Stimulated activated CD4-positive, alpha-beta T cell treated with anti-CD3 and anti-CD28 coated beads, Interleukin-4, amount 100 ng/mL, for 24 hours (primary cell): ENCODE results near the gene GPR68.
"Not testable (repeated sequence)": the region's sequence is repeated elsewhere in the genome, so short reads cannot be mapped to it uniquely, and the experiment has no call there.

Experiments
- DNase-seq: peaks from one replicate; pipeline ENCODE4 v3.0.0-alpha.2; 2020

Gene GPR68

DNA sequence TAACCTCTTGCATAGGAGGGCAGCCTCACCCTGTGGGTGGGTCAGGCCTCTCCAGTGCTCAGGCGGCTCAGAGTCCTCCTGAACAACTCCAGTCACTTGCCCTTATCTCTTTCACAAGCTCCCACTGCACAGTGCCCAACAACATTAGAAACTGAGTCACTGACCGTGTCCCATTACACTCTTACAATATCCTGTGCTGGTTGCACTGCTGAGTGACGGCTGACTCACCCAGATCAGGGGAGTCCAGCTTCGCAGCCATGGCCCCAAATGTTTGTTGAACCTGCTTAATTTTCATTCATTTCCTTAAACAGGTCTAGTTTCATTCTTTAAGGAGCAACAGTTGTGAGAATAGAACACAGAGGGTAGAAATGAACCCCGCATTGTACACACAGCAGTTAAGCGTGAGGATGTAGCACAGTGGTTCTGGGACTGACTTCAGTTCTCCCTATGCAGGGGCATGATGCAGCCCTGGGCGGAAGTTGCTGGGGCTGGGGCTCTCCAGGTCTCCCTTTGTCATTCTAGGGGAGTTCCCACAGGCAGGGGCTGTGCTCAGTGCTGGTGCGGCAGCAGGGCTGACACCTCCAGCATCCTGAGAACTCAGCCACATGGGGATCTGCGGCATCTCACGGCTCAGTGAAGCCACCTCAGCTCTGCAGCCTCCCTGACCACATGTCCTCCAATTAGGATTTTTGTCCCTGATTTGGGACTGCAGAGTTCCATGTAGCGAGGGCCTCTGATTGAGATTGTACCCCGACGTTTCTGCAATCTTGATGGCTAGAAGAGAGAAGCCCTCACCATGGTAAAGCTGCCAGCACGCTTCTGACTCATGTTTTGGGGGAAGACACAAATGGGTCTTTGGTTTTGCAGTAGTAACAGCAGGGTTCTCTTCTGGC lies 16.1 kb downstream of the GPR68 start:
- DNase-seq = peak; percentile 89

DNA sequence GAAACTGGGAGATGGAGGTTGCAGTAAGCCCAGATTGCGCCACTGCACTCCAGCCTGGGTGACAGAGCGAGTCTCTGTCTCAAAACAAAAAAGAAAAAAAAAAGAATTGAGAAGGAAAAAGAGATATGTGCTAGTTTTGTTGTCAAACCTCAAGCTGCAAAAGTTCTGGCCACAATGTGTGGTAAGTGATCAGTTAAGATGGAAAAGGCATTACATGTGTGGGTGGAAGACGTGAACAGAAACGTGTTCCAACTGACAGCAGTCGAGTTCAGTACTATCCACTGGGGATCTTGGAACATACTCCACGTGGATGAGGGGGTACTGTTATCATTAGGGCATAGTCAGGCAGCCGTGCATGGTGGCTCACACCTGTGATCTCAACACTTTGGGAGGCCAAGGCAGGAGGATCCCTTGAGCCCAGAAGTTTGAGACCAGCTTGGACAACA lies 17.3 kb downstream of the GPR68 start:
- peak; percentile 43 for DNase-seq

DNA sequence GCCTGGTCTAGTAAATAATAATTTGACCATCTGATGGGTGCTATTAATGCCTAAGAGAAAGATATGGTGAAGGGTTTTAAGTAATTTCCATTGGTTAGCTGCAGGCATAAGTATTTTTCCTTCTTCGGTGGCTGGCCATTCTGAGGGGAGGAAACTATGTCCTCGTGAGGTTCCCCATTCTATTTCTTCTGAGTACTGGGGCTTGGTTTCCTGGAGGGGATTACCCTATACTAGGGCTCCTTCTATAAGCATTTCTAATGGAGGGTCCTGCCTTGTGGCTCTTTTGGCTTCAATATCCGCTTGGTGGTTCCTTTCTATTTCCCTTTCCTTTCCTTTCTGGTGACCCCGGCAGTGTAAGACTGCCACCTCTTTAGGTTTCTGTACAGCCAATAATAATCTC lies 18.1 kb downstream of the GPR68 start:
- not testable (repeated sequence) for DNase-seq

DNA sequence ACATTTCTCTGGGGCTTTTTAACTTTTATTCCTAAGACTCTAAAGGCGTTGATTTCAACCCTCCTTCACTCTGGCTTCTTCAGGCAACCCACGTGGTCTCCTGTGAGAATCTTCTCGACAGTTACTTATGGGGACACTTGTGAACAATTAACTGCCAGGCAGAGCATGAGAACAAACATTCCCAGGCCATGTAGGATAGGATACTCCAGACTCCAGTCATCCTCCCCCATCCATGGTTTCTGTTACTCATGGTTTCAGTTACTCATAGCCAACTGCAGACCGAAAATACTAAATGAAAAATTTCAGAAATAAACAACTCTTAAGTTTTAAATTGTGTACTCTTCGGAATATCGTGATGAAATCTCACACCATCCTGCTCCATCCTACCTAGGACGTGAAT lies 19.5 kb downstream of the GPR68 start:
- DNase-seq = no peak

DNA sequence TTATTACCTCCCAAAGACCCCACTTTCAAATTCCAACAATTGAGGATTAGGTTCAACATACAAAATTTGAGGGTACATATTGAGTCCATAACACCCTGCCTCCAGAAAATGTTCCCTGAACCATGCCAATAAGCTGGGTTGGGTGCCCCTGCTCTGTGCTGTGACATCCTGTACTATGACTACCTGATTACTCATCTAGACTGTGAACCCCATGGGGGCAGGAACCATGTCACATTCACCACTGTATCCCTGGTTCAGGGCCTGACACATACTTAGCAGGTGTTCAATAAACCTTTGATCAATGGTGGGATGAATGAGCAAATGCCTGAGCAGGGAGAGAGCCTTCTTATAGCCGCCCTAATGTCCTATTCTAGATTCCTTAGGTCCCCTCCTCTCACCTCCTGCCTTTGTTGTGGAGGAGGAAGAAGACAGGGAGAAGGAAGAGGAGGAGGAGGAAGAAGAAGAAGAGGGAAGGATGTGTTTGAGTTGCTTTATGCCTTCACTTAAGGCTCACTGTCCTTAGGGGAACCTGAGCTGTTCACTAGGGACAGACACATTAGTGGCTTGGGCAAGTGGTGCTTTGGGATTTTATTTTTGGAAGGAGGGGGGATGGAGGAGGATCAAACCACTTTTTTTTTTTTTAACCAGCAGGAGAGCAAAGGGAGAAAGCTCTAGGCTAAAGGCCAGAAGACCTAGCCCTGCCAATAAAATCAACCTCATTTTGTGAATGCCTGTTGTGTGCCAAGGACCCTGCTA lies 21.3 kb downstream of the GPR68 start:
- DNase-seq = peak; percentile 53

DNA sequence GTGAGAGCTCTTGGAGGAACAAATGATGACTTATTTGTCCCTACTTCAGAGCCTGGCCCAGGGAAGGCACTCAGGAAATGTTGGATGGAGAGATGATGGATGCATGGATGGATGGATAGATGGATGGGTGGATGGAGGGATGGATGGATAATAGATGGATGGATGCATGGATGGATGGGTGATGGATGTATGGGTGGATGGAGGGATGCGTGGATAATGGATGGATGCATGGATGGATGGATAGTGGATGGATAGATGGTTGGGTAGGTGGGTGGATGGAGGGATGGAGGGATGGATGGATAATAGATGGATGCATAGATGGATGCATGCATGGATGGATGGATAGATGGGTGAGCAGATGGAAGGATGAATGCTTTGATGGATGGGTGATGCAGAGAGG lies 23.2 kb downstream of the GPR68 start:
- no peak for DNase-seq

DNA sequence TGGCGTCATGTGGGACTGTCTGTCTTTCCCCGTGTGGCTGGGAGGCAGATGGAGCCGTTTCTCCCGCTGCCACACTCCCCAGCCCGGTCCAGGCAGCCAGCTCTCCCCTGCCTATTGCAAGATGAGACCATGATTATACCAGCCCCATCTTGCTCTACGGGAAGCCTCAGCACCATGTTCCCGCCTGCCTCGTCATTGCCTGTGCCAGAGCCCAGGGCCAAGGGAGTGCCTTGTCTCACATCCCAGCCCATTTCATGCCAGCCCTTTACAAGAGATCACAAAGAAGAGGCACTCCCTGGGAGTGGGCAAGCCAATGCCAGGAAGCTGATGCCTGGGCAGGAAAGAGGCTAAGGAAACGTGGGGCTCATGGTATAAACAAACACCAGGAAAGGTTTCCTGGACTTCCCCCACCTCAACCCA lies 23.9 kb downstream of the GPR68 start:
- no peak for DNase-seq

DNA sequence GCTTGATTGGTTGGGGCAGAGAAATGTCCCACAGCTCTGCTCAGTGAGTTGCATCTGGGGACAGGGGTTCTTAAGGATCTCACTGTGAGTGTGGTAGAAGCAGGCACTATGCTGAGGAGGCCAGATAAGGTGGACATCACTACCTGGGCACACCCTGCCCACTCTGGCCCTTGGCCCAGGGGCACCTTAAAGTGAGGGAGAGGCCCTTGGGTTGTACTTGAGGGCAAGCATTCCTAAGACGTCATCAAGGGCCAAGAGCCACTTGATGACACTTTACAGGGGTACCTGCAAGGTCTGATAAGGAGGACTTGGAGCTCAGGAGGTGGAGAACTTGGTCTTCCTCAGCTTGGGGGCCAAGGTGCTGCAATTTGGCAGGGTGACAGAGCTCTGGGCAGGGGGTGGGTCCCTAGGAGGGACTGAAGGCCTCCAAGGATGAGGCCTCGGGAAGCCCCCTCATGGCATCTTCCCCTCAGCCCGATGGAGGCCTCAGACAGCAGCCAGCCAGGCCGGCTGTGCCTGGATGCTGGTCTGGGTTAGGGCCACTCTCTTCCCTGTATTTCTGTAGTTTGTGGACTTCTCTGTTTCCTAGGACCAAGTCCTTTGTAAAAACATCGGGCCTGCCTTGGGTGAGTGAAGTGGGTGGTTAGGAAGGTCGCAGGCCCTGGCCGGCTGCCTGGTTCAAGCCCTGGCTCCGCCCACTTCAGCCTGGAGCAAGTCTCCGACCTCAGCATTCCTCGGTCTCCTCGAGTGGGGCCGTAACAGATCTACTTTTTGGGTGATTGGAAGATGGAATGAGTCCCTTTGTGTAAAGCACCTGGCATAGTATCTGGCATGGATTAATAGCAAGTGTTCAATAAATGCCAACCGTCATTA lies 24.8 kb downstream of the GPR68 start:
- no peak for DNase-seq

DNA sequence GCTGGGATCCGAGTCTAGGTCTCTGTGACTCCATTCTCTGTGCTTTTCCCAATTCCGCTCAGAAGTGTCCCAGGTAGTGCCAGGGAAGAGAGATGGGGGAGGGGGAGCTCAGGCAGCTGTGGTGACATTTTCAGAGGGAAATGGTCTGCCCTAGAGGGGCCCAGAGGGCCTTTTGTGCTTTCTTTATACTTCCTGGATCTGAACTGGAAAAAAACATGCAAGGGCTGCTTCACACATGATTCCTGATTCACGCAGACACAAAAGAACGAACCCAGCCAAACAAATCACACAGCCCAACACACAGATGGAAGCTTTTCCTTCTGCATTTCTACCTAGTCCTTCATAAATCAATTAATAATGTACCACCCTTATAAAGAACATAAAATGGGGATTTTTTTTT lies 26.5 kb downstream of the GPR68 start:
- no peak for DNase-seq

DNA sequence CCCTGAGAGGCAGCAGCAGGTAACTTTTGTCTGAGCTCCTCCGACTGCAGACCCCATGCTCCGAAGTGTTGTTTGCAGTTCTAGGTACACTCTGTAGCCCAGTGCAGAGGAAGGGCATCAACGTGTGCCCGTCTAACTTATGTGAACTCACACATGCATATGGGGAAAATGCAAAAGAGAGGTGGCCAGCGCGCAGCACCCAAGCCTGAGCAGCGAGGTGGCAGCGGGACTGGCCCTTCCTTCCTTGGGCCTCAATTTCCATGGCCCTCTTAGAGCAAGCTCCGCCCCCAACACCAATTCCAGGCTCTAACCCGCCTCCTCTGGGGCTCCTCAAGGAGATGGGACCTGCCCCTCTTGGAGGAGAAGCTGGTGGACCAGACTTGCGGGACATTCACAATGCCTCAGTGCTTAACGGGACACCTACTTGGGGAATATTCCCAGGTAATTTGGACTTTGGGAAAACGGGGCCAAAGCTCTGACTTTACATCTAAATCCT lies 27.7 kb downstream of the GPR68 start:
- no peak for DNase-seq

DNA sequence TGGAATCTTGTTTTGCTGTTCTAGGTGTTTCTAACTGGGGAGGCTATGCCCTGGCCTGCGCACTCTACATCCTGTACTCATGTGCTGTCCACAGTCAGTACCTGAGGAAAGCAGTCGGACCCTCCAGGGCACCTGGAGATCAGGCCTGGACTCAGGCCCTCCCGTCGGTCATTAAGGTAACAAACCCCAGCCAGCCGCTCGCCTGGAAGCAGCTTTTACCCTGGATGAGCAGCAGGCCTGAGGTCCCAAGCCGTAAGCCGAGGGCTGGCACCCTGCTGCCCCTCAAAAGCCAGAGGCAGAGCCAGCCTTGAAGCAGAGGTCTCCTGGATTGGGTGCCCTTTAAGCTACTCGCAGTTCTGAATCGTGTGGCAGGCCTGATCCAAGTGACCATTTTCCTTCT lies 29.1 kb downstream of the GPR68 start:
- no peak for DNase-seq

DNA sequence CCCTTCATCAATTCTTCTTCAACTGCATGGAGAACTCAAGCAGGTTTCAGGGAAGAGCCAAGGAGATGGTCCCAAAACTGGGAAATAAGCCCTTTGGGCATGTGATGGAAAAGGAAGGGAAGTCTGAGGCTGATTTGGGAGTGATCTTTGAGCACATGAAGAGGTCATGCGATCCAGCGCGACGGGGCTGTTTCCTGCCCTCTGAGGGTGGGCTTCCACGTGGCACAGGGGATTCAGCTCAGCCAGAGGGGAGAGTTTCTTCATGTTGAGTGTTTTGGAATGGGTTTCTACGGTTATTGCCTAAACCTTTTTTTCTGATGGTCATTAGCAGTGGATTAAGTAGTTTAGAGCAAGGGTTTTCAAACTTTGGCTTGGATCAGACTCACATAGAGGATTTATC lies 30.2 kb downstream of the GPR68 start:
- DNase-seq = no peak

DNA sequence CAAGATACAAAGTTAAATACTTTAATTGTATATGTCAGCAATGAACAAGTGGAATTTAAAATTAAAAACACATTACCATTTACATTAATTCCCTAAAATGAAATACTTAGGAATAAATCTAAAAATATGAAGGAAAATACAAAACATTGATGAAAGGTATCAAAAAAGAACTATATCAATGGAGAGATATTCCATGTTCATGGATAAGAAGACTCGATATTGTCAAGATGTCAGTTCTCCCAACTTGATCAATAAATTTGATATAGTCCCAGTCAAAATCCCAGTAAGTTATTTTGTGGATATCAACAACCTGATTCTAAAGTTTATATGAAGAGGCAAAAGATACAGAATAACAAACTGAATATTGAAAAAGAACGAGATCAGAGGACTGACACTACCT lies 33.5 kb downstream of the GPR68 start:
- DNase-seq = no peak

DNA sequence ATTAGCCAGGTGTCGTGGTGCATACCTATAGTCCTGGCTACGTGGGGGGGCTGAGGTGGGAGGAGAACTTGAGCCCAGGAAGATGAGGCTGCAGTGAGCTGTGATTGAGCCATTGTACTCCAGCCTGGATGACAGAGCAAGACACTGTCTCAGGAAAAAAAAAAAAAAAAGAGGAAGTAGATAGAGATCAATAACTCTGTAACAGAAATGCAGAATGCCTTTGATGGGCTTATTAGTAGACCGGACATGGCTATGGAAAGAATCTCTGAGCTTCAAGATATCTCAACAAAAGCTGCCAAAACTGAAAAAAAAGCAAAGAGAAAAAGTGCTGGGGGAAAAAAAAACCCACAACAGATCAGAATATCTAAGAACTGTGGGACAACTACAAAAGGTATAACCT lies 37.5 kb downstream of the GPR68 start:
- DNase-seq = no peak

DNA sequence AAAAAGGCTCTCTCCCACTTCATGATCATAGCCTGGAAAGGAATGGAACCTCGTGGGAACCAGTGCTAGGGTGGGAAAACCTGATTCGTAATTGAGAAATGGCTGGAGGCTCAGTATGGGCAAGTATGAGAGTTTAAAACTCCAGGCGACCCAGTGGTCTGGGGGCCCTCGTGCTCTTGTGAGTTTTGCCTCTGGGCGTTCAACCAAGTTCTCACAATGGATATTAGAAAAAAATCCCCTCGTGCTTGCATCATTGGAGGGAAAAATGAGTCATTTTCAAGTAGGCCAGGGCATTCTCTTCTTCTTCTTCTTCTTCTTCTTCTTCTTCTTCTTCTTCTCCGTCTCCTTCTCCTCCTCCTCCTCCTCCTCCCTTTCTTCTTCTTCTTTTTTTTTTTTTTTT lies 39.0 kb downstream of the GPR68 start:
- DNase-seq = no peak

DNA sequence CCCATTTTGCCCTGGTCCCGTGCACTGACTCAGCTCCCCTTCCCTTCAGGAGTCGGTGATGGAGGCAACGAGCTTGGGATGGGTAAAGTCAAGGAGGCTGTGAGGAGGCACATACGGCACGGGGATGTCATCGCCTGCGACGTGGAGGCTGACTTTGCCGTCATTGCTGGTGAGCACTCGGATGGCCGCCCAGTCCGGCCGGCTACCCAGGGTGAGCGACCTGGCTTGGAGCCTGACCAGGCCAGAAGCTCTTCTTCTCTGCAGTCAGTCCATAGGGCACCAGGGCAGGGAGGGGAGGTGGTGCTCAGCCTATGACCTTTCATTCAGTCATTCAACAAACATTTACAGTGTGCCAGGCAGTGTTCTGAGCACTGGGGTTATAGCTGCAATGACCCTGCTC lies 39.8 kb downstream of the GPR68 start:
- no peak for DNase-seq

DNA sequence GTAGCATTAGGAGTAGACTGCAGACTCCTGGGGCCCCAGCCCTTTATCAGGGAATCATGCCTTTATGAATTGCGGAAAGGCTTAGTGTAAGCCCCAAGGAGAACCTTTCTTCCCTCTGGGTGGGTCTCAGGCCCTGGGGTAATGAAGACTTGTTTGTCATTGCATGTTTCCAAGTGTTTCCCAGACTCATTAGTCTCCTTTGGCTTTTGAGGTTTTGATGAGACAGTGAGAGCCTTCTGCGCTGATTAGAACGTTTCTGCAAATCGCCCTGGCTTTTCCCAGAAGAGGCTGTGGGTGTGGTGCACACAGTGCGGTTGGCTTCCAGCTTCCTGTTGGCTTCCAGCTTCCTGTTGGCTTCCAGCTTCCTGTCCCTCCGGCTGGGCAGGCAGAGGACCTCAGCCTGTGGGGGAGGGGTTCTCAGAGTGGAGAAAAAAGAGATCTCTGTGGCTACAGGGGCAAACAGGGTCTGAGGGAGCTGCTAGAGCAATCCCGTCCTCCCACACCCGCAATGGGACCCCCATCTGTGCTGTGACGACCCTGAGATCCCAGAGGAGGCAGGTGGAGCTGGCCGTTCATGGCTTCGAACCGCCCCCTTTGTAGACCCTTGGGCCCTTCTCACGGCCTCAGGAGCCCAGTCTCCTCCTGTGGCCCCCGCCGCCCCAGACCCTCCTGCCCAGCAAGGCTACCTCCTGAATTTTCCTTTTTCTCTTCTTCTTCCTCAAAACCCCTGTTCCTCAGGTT lies 42.1 kb downstream of the GPR68 start:
- peak; percentile 11 for DNase-seq

DNA sequence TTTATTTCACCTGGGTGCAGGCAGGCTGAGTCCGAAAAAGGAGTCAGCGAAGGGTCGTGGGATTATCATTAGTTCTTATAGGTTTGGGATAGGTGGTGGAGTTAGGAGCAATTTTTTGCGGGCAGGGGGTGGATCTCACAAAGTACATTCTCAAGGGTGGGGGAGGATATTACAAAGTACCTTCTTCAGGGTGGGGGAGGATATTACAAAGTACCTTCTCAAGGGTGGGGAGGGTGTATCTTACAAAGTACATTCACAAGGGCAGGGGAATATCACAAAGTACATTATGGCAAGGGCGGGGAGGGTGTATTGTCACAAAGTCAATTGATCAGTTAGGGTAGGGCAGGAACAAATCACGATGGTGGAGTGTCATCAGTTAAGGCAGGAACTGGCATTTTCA lies 43.7 kb downstream of the GPR68 start:
- DNase-seq = not testable (repeated sequence)

DNA sequence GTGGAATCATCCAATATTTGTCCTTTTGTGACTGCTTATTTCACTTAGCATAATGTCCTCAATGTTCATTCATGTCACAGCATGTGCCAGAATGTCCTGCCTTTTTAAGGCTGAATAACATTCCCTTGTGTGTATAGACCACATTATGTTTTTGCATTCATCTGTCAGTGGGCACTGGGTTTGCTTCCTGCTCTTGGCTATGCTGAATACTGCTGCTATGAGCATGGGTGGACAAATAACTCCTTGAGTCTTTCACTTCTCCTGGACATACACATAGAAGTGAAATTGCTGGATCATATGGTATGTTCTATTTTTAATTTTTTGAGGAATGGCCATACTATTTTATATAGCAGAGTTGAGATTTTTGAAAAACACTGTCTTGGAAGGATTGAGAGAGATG lies 46.9 kb downstream of the GPR68 start:
- DNase-seq = no peak

DNA sequence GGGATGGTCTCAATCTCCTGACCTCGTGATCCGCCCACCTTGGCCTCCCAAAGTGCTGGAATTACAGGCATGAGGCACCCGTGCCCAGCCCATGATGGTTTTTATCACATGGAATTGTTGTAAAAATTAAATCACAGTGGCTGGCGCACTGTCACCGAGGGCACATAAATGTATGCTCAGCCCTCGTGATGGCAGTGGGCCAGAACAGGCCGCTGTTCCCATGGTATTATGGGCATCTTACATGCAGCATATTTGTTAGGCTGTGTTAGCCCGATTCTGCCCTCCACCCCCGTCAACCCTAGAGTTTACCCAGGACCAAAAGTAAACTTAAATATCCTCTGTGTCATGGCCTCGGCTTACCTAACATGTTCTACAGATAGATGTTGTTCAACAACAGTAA lies 48.6 kb downstream of the GPR68 start:
- no peak for DNase-seq

DNA sequence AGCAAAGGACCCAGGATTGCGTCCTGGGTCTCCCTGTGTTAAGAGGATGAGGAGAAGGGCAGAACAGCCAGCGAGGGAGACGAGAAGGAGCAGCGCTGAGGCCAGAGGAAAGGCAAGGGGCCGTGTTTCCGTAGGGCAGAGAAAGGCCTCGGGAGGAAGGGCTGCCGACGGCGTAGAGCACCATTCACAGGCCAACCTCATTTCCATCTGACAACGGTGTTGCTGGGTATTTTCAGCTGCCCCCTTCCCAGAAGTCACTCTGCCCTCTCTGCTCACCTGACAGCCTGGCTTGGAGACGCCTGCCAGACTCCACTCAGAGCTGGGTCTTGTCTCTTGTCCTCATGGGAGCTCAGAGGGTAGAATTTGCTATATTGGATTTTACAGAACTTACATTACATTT lies 51.4 kb downstream of the GPR68 start:
- no peak for DNase-seq

DNA sequence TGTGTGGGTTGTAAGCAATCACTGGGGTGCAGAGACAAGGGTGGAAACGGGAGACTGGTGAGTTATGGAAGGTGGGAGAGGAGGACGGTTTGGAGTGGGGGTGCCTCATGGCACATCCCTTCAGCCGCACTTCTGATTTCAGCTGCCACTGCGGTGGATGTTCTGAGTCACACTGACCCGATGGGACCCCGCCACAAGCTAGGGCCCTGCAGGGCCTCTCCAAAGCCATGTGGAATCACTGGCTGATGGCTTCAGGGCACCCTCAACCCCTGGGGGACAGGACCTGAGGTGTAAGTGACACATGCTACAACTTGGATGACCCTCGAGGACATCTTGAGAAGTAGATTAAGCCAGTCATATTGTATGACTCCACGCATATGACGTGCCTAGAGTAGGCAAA lies 53.7 kb downstream of the GPR68 start:
- DNase-seq = no peak
